ENCODE data around the gene C14orf132. TPM values are rescaled to one million over a fixed set of nuclear protein-coding genes. Genes with fewer than 3 reads are reported as not detected.

Gene C14orf132
- total and polyA plus RNA-seq, 2 experiments from 2014 or later, result 17.0 to 19.3 TPM

GRCh38 chr14:96030108-96030760, 8.9 kb upstream of the C14orf132 start:
- no peak overlapping the region for H3K4me3 ChIP-seq

DNA sequence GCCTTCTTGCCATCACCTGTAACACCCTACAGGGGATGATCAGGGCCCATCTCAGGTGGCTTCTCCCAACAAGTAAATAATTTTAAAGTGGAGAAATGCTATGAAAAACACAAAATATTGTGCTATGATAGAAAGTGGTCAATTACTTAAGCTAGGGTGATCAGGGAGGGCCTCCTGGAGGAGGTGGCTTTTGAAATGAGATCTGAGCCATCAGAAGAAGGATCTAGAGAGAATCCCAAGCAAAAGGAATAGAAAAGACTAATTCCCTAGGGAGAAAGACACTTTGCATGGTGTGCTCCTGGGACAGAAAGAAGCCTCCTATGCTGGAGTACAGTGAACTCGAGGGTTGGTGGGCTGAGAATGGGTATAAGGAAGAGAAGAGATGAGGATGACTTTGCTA, 7.5 kb upstream of the C14orf132 start:
- Histone ChIP-seq H3K4me3 (no peak overlapping the region), H3K9me2 (replicated peaks; ENCODE audit: insufficient read depth) (no peaks in the 10 kb centered on the region), H3K79me2 (no peaks in the 10 kb centered on the region), H3K36me3 (replicated peaks; ENCODE audit: insufficient read depth, low read depth) (no peaks in the 10 kb centered on the region), H2AFZ (no peak overlapping the region), H3K4me2 (no peak overlapping the region), H3K27ac (no peak overlapping the region), H3K4me1 (ENCODE audit: insufficient read depth) (no peaks in the 10 kb centered on the region), H4K20me1 (ENCODE audit: insufficient read depth, poor library complexity, severe bottlenecking) (no peaks in the 10 kb centered on the region), H3K27me3 (no peaks in the 10 kb centered on the region), H3K9me3 (ENCODE audit: low read depth) (no peaks in the 10 kb centered on the region)
- TF ChIP-seq, protein P1, sequence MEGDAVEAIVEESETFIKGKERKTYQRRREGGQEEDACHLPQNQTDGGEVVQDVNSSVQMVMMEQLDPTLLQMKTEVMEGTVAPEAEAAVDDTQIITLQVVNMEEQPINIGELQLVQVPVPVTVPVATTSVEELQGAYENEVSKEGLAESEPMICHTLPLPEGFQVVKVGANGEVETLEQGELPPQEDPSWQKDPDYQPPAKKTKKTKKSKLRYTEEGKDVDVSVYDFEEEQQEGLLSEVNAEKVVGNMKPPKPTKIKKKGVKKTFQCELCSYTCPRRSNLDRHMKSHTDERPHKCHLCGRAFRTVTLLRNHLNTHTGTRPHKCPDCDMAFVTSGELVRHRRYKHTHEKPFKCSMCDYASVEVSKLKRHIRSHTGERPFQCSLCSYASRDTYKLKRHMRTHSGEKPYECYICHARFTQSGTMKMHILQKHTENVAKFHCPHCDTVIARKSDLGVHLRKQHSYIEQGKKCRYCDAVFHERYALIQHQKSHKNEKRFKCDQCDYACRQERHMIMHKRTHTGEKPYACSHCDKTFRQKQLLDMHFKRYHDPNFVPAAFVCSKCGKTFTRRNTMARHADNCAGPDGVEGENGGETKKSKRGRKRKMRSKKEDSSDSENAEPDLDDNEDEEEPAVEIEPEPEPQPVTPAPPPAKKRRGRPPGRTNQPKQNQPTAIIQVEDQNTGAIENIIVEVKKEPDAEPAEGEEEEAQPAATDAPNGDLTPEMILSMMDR (IDR thresholded peaks at IDR 0.05; ENCODE audit: poor library complexity), result no peak
- 82% methylated on average over 1 of the region's 1 CpG for WGBS (ENCODE audit: low lambda C conversion rate, missing lambda C conversion rate)
- no peak for DNase-seq (ENCODE audit: low spot score)

More at GRCh38 chr14:96030108-96030760, 8.9 kb upstream of the C14orf132 start:
- H3K36me3 ChIP-seq (replicated peaks; ENCODE audit: insufficient read depth, low read depth), result no peaks in the 10 kb centered on the region
- H3K9me3 ChIP-seq (ENCODE audit: low read depth), result no peaks in the 10 kb centered on the region
- TF ChIP-seq EZH2 (IDR thresholded peaks at IDR 0.05; ENCODE audit: borderline replicate concordance) (no peak), EZH2phosphoT487 (IDR thresholded peaks at IDR 0.05; ENCODE audit: low read depth, severe bottlenecking, unreplicated experiment) (no peak)
- TF ChIP-seq, protein P1 (IDR thresholded peaks at IDR 0.05; ENCODE audit: poor library complexity), result no peak
- no peaks in the 10 kb centered on the region for H3K27me3 ChIP-seq
- H3K4me1 ChIP-seq (ENCODE audit: insufficient read depth), result no peaks in the 10 kb centered on the region
- no peak overlapping the region for H3K4me2 ChIP-seq
- 71% methylated on average over 11 of the region's 11 CpGs for WGBS (ENCODE audit: low lambda C conversion rate, missing lambda C conversion rate)
- no peaks in the 10 kb centered on the region for H3K79me2 ChIP-seq
- no peaks in the 10 kb centered on the region for H3K9me2 ChIP-seq (replicated peaks; ENCODE audit: insufficient read depth)
- peak overlapping the region; percentile 12 for H3K27ac ChIP-seq
- no peak overlapping the region for H2AFZ ChIP-seq
- no peak for DNase-seq (ENCODE audit: low spot score)
- no peaks in the 10 kb centered on the region for H4K20me1 ChIP-seq (ENCODE audit: insufficient read depth, poor library complexity, severe bottlenecking)

- H3K4me3 ChIP-seq, result no peak overlapping the region
- peaks cover 22% of the 10 kb centered on the region for H3K27me3 ChIP-seq
- DNase-seq (ENCODE audit: low spot score), result no peak
- no peaks in the 10 kb centered on the region for H3K79me2 ChIP-seq
- 66% methylated on average over 2 of the region's 2 CpGs for WGBS (ENCODE audit: low lambda C conversion rate, missing lambda C conversion rate)
- H4K20me1 ChIP-seq (ENCODE audit: insufficient read depth, poor library complexity, severe bottlenecking), result no peaks in the 10 kb centered on the region
- H3K27ac ChIP-seq, result no peak overlapping the region
- no peak overlapping the region for H3K4me2 ChIP-seq
- H3K36me3 ChIP-seq (replicated peaks; ENCODE audit: insufficient read depth, low read depth), result no peaks in the 10 kb centered on the region
- peaks cover 8% of the 10 kb centered on the region for H3K4me1 ChIP-seq (ENCODE audit: insufficient read depth)
- no peak overlapping the region for H2AFZ ChIP-seq
- no peaks in the 10 kb centered on the region for H3K9me3 ChIP-seq (ENCODE audit: low read depth)
- H3K9me2 ChIP-seq (replicated peaks; ENCODE audit: insufficient read depth), result no peaks in the 10 kb centered on the region
- TF ChIP-seq EZH2phosphoT487 (IDR thresholded peaks at IDR 0.05; ENCODE audit: low read depth, severe bottlenecking, unreplicated experiment), result no peak
Observed at GRCh38 chr14:96035456-96035855, 3.7 kb upstream of the C14orf132 start.

DNA sequence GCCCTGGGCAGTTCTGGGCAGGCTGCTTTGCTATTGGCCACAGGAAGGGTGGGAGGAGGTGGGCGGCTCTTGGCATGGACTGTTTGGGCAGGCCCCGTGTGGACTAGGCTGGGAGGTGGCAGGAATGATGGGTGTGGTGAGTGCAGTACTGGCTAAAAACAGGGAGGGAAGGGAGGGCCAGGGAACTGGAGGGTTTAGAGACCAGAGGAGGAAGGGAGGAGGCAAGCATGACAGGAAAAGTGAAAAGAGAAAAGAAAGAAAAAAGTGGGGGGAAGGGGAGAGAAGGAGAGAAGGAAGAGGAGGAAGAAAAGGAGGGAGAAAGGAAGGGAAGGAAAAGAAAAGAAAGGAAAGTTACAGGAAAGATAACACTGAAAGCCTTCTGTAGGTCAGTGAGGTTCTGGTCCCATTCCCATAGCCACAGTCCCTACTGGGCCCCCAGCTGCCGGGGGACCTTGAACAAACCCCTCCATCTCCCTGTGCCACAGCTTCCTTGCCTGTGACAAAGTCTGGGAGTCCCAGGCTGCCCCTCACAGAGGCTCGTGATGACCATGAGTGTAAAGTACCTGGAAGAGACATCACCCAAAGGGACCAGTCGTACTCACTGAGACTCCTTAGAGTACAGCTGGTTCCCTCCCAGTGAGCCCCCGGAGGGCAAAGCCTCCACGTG, 1.1 kb upstream of the C14orf132 start:
- H3K36me3 ChIP-seq (replicated peaks; ENCODE audit: insufficient read depth, low read depth), result no peaks in the 10 kb centered on the region
- H2AFZ ChIP-seq, result no peak overlapping the region
- H3K4me1 ChIP-seq (ENCODE audit: insufficient read depth), result peaks cover 18% of the 10 kb centered on the region
- H3K4me3 ChIP-seq, result no peak overlapping the region
- peaks cover 3% of the 10 kb centered on the region for H4K20me1 ChIP-seq (ENCODE audit: insufficient read depth, poor library complexity, severe bottlenecking)
- no peaks in the 10 kb centered on the region for H3K9me3 ChIP-seq (ENCODE audit: low read depth)
- DNase-seq (ENCODE audit: low spot score), result no peak
- WGBS (ENCODE audit: low lambda C conversion rate, missing lambda C conversion rate), result 37% methylated on average over 7 of the region's 7 CpGs
- H3K4me2 ChIP-seq, result peak overlapping the region; percentile 100
- peaks cover 17% of the 10 kb centered on the region for H3K79me2 ChIP-seq
- no peak for TF ChIP-seq EZH2phosphoT487 (IDR thresholded peaks at IDR 0.05; ENCODE audit: low read depth, severe bottlenecking, unreplicated experiment)
- TF ChIP-seq, protein P1 (IDR thresholded peaks at IDR 0.05; ENCODE audit: poor library complexity), result no peak
- TF ChIP-seq EZH2 (IDR thresholded peaks at IDR 0.05; ENCODE audit: borderline replicate concordance), result no peak
- peaks cover 31% of the 10 kb centered on the region for H3K27me3 ChIP-seq
- H3K9me2 ChIP-seq (replicated peaks; ENCODE audit: insufficient read depth), result no peaks in the 10 kb centered on the region
- H3K27ac ChIP-seq, result no peak overlapping the region
